Thoracic aorta (tissue), 2 donors: ENCODE data around the gene PDZRN3. TPM values are rescaled to one million over a fixed set of nuclear protein-coding genes. Genes with fewer than 3 reads are reported as not detected.

Source experiments
- ATAC-seq: fragments of 150-250 bp; one replicate; pipeline ENCODE4 v1.8.0; 2017; ENCODE audit warnings: low read depth; ENCODE audit not compliant: insufficient number of reproducible peaks, low FRiP score
- DNase-seq: peaks from one replicate; pipeline ENCODE4 v3.0.0-alpha.2; 2020; ENCODE audit warnings: low spot score
- H3K27ac ChIP-seq, 2 donors: fragments of 200-600 bp; sonication (generic); 1 replicate in 1 of 2; 2 replicates in 1 of 2; pipeline ENCODE4 v1.5.1; 2016; ENCODE audit warnings: mild to moderate bottlenecking in 2 of 2, moderate library complexity in 2 of 2
- H3K27me3 ChIP-seq: fragments of 200-600 bp; sonication (generic); replicated peaks from 2 replicates; pipeline ENCODE4 v1.6.0; 2016; ENCODE audit warnings: mild to moderate bottlenecking; ENCODE audit not compliant: insufficient read depth
- H3K36me3 ChIP-seq: fragments of 200-600 bp; sonication (generic); one replicate; pipeline ENCODE4 v1.5.1; 2016
- H3K4me1 ChIP-seq, 2 donors: fragments of 200-600 bp; sonication (generic); 1 replicate in 1 of 2; 2 replicates in 1 of 2; pipeline versions ENCODE4 v1.5.1 to v1.6.0; 2016; ENCODE audit warnings: low read depth in 2 of 2, mild to moderate bottlenecking in 1 of 2; ENCODE audit not compliant: control insufficient read depth in 1 of 2
- H3K4me3 ChIP-seq: fragments of 200-600 bp; sonication (generic); 2 replicates; pipeline ENCODE4 v1.5.1; 2016; ENCODE audit warnings: mild to moderate bottlenecking
- H3K9me3 ChIP-seq: fragments of 200-600 bp; sonication (generic); 2 replicates; pipeline ENCODE4 v1.5.1; 2016
- total RNA-seq, 2 donors: library from RNA; depleted of rRNA; stranded (reverse); fragments of >200 nt; gene quantifications; one replicate each; pipeline versions ENCODE4 v1.1.0 to v1.2.3, GENCODE V29; 2016
- TF ChIP-seq, protein P1 (sequence below): fragments of 200-600 bp; sonication (generic); IDR thresholded peaks from one replicate; pipeline ENCODE4 v1.5.1; 2019; ENCODE audit warnings: antibody characterized with exemption

The PDZRN3 gene
- total RNA-seq, 2 donors from 2014 or later: 140 to 166 TPM

DNA sequence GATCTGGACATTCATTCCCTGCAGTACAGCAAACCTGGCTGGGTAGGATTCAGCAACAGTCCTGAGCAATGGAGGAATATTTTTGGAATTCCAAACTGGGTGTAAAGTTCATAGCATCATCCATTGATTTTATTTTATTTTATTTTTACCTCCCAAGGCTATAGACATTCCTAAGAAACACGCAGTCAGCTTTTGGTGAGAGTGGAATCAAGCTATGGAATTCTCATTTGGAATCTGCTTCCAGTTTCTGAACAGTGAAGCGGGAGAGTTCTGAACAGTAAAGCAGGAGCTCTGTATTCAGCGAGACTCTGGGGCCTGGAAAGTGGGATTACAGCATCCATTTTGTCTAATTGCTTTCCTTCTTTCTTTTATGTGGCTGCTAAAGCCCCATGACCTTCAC lies 1.4 kb upstream of the PDZRN3 start:
- Histone ChIP-seq H3K36me3 (no peaks in the 10 kb centered on the region), H3K27me3 (no peaks in the 10 kb centered on the region), H3K27ac (peak overlapping the region; percentile 89 to 90), H3K4me1 (peaks cover 9 to 28% of the 10 kb centered on the region in 2 donors), H3K9me3 (no peaks in the 10 kb centered on the region), H3K4me3 (peak overlapping the region; percentile 92)
- DNase-seq: no peak
- TF ChIP-seq, protein P1, sequence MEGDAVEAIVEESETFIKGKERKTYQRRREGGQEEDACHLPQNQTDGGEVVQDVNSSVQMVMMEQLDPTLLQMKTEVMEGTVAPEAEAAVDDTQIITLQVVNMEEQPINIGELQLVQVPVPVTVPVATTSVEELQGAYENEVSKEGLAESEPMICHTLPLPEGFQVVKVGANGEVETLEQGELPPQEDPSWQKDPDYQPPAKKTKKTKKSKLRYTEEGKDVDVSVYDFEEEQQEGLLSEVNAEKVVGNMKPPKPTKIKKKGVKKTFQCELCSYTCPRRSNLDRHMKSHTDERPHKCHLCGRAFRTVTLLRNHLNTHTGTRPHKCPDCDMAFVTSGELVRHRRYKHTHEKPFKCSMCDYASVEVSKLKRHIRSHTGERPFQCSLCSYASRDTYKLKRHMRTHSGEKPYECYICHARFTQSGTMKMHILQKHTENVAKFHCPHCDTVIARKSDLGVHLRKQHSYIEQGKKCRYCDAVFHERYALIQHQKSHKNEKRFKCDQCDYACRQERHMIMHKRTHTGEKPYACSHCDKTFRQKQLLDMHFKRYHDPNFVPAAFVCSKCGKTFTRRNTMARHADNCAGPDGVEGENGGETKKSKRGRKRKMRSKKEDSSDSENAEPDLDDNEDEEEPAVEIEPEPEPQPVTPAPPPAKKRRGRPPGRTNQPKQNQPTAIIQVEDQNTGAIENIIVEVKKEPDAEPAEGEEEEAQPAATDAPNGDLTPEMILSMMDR: no peak
- ATAC-seq: no peak

DNA sequence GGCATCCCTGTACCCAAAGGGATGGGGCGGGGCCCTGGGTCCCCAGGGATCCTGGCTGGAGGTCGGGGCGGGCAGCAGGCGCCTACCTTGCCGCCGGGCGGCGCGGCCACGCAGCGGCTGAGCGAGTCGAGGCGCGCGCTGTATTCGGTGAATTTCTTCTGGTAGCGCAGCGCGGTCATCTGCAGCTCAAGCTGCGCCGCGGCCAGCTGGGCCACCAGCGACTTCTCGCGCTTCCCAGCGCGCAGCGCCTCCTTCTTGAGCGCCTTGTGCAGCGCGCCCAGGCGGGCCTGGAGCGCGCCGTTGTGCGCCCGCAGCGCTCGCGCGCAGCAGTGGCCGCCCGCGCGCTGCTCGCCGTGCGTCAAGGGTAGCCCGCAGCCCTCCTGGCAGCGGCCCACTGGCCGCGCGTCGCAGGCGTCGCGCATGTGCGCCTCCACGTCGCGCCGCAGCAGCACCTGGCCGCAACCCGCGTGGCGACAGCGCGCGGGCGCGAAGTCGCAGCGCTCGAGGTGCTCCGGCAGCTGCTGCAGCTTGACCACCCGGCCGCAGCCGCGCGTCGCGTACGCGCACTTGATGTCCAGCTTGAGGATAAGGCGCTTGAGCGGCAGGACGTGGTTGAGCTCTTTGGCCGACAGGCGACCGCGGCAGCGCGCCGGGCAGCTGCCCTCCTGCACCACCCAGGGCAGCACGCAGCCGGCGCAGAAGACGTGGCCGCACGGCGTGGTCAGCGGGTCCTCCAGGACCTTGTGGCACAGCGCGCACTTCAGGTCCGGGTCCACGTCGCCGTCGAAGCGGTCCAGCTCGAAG lies 522 bp downstream of the PDZRN3 start:
- peak overlapping the region; percentile 92 for H3K4me3 ChIP-seq
- TF ChIP-seq, protein P1: peak; percentile 42
- no peaks in the 10 kb centered on the region for H3K9me3 ChIP-seq
- peak overlapping the region; percentile 89 to 90 for H3K27ac ChIP-seq
- H3K4me1 ChIP-seq: peaks cover 13 to 47% of the 10 kb centered on the region in 2 donors
- DNase-seq (no peak), ATAC-seq (no peak)
- no peaks in the 10 kb centered on the region for H3K27me3 ChIP-seq
- no peaks in the 10 kb centered on the region for H3K36me3 ChIP-seq

DNA sequence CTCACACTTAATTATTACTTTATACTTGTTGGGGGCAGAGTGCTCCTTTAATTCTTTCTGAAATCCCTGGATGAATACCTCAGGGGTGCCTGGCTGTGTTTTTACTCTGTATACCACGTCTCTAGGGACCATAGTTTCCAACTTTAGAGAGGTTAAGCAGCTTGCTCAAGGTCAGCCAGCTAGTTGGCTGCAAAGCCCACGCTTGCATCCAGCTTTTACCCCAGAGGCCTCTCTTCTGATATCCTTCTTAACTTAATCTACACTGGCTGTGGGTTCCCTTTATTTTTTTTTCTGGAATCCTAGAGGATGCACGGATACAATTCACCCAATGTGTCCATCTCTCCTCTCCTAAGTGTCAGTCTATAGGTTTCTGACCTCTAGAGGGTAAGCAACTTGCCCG lies 1.4 kb downstream of the PDZRN3 start:
- TF ChIP-seq, protein P1: no peak
- H3K27me3 ChIP-seq: no peaks in the 10 kb centered on the region
- DNase-seq (no peak), ATAC-seq (no peak)
- peak overlapping the region; percentile 92 for H3K4me3 ChIP-seq
- H3K9me3 ChIP-seq: no peaks in the 10 kb centered on the region
- peaks cover 18 to 56% of the 10 kb centered on the region in 2 donors for H3K4me1 ChIP-seq
- no peaks in the 10 kb centered on the region for H3K36me3 ChIP-seq
- H3K27ac ChIP-seq: peak overlapping the region; percentile 89 to 90

DNA sequence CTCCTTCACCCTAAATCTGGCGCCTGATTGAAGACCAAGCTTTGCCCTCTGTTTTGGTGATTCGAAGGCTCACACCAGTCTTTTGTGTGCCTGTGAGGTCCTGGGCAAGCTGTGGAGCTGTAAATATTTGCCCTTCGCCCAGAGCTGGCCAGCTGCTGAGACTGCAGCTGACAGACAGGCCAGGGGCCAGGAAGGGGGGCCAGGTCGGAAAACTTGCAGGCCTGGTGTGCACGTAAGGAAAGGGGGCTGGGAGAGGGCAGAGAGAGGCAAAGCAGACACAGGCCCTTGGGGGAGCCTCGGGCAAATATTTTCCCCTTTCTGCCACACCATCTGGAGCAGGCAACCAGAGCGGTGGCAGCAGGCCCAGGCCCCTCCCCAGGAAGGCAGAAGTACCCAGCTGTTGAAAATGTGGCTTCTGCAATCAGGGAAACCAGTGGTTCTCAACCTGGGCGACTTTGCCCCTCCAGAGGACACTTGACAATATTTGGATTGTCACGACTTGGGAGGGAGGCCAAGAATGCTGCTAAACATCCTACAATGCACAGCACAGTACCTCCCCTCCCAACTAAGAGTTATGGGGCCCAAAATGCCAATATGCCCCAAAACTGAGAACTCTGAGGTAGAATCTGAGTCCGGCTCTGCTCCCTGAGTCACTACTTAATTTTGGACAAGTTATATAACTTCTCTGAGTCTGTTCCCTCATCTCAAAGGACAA lies 2.5 kb downstream of the PDZRN3 start:
- Histone ChIP-seq H3K9me3 (no peaks in the 10 kb centered on the region), H3K27ac (peak overlapping the region; percentile 89 to 90), H3K4me1 (peaks cover 21 to 59% of the 10 kb centered on the region in 2 donors), H3K4me3 (peak overlapping the region; percentile 92), H3K27me3 (no peaks in the 10 kb centered on the region), H3K36me3 (no peaks in the 10 kb centered on the region)
- TF ChIP-seq, protein P1: no peak
- ATAC-seq: no peak
- DNase-seq: no peak

DNA sequence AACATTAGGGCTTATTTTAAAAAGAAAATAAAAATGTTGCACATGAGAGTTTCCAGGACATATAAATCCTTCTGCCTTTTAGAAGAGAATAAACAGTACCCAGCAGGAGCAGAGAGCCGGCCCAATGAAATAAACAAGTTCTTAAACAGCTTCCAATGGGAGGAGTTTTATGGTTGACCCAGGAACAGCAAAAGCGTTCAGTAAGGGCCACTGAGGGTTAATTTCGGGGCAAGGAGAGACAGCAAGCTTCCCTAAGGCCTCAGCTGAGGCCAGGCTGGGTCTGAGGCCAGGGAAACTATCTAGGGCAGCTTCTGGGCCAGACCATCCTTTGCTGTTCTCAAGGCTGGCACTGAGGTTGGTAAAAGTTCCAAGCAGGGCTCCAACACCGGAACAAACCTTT lies 3.4 kb downstream of the PDZRN3 start:
- Histone ChIP-seq H3K9me3 (no peaks in the 10 kb centered on the region), H3K4me1 (peaks cover 16 to 59% of the 10 kb centered on the region in 2 donors), H3K27ac (peak overlapping the region; percentile 89 to 90), H3K27me3 (no peaks in the 10 kb centered on the region), H3K36me3 (no peaks in the 10 kb centered on the region), H3K4me3 (peak overlapping the region; percentile 92)
- TF ChIP-seq, protein P1: no peak
- ATAC-seq (no peak), DNase-seq (no peak)
